WTC11 (cell line): Measurements from ENCODE around the gene CYSRT1.

ENCODE experiments used
- ATF2 ChIP-seq: sonication (generic); formaldehyde crosslinking; IDR thresholded peaks from 2 replicates; pipeline ENCODE4 v1.8.1; 2022; ENCODE audit warnings: low read depth, missing genetic modification reagents, borderline replicate concordance
- CTCF ChIP-seq: fragments of 200-600 bp; IDR thresholded peaks from 2 replicates; pipeline ENCODE4 v1.8.0; 2022; ENCODE audit warnings: antibody characterized with exemption
- E2F4 ChIP-seq: sonication (generic); formaldehyde crosslinking; IDR thresholded peaks from 2 replicates; pipeline ENCODE4 v1.8.1; 2022; ENCODE audit warnings: low read depth, mild to moderate bottlenecking, moderate library complexity, missing genetic modification reagents, borderline replicate concordance
- ESRRA ChIP-seq: sonication (generic); formaldehyde crosslinking; IDR thresholded peaks from 2 replicates; pipeline ENCODE4 v1.8.1; 2022; ENCODE audit warnings: mild to moderate bottlenecking, missing genetic modification reagents, borderline replicate concordance
- ETV6 ChIP-seq: sonication (generic); formaldehyde crosslinking; IDR thresholded peaks from 2 replicates; pipeline ENCODE4 v1.8.1; 2022; ENCODE audit warnings: mild to moderate bottlenecking, missing genetic modification reagents
- KAT7 ChIP-seq: sonication (generic); formaldehyde crosslinking; IDR thresholded peaks from 2 replicates; pipeline ENCODE4 v1.8.1; 2023; ENCODE audit warnings: missing genetic modification reagents, mild to moderate bottlenecking, borderline replicate concordance
- NR2C2 ChIP-seq: sonication (generic); formaldehyde crosslinking; IDR thresholded peaks from 2 replicates; pipeline ENCODE4 v1.8.0; 2022; ENCODE audit warnings: mild to moderate bottlenecking, missing genetic modification reagents
- USF2 ChIP-seq: sonication (generic); formaldehyde crosslinking; IDR thresholded peaks from 2 replicates; pipeline ENCODE4 v1.8.1; 2023; ENCODE audit warnings: mild to moderate bottlenecking, missing genetic modification reagents, moderate library complexity
- ZNF138 ChIP-seq: sonication (generic); formaldehyde crosslinking; conservative IDR thresholded peaks from 2 replicates; pipeline ENCODE4 v1.8.1; 2022; ENCODE audit warnings: mild to moderate bottlenecking, moderate library complexity, missing genetic modification reagents
- ZNF232 ChIP-seq: sonication (generic); formaldehyde crosslinking; IDR thresholded peaks from 2 replicates; pipeline ENCODE4 v1.8.0; 2022; ENCODE audit warnings: mild to moderate bottlenecking, missing genetic modification reagents
- ZNF416 ChIP-seq: fragments of 250-450 bp; sonication (Bioruptor Pico); IDR thresholded peaks from 2 replicates; pipeline ENCODE4 v1.9.0; 2021; ENCODE audit warnings: mild to moderate bottlenecking, inconsistent platforms

GRCh38 chr9:137178201-137178938 lies 46.6 kb upstream of the CYSRT1 start:
- TF ChIP-seq ATF2 (CRISPR knock-in tag): no peak
- no peak for TF ChIP-seq NR2C2 (CRISPR knock-in tag)
- TF ChIP-seq CTCF: no peak
- TF ChIP-seq ZNF232 (CRISPR knock-in tag): no peak
- TF ChIP-seq KAT7 (CRISPR knock-in tag): no peak
- TF ChIP-seq ETV6 (CRISPR knock-in tag): no peak
- no peak for TF ChIP-seq USF2
- TF ChIP-seq E2F4 (CRISPR knock-in tag): no peak
- no peak for TF ChIP-seq ZNF138 (CRISPR knock-in tag)
- TF ChIP-seq ESRRA (CRISPR knock-in tag): no peak
- TF ChIP-seq ZNF416 (CRISPR knock-in tag): no peak
